ENCODE data around the gene GRID1.

DNA sequence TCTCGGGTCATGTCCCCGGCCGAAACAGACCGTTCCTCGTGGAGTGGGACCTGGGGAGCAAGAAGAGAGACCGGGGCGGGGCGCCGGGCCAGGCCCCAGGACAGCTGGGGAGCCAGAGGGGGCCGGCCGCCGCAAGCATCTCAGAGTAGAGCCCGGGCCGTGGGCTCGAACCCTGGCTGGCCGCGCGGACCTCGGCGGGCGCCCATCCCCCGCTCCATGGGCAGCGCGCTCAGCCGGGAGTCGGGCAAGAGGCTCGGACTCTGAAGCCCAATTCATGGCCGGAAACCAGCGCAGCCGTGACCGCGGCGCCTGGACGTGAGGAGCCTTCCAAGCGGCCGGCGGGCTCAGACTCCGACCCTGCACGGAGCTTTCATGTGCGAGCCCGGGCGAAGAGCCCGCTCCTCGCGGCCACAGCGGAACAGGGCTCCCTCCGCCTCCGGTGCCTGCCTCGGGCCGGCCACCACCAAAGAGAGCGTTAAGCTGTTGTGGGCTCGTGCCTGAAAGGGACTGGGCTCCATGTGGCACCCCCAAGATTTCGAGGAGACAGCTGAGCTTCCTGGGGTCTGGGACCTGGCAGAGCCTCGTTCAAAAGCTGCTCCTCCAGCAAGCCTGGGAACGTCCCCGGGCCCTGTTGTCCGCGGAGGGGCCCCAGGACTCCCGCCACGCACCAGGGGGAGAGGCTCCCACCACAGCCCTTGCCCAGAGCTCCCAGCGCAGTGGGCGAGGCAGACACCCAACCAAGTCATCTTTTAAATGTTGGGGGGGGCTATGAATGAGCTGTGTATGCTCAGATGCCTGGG lies 757 bp upstream of the GRID1 start:
- TF ChIP-seq, protein P1, sequence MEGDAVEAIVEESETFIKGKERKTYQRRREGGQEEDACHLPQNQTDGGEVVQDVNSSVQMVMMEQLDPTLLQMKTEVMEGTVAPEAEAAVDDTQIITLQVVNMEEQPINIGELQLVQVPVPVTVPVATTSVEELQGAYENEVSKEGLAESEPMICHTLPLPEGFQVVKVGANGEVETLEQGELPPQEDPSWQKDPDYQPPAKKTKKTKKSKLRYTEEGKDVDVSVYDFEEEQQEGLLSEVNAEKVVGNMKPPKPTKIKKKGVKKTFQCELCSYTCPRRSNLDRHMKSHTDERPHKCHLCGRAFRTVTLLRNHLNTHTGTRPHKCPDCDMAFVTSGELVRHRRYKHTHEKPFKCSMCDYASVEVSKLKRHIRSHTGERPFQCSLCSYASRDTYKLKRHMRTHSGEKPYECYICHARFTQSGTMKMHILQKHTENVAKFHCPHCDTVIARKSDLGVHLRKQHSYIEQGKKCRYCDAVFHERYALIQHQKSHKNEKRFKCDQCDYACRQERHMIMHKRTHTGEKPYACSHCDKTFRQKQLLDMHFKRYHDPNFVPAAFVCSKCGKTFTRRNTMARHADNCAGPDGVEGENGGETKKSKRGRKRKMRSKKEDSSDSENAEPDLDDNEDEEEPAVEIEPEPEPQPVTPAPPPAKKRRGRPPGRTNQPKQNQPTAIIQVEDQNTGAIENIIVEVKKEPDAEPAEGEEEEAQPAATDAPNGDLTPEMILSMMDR (IDR thresholded peaks at IDR 0.05): no peak
- TF ChIP-seq POLR2A (IDR thresholded peaks at IDR 0.05): no peak
